Liver (tissue), 9 donors: ENCODE data around the gene DHX16. TPM values are rescaled to one million over a fixed set of nuclear protein-coding genes. Genes with fewer than 3 reads are reported as not detected.

ENCODE experiments used
- DNase-seq: peaks from one replicate; pipeline ENCODE4 v3.0.0-alpha.2; 2017; ENCODE audit warnings: low spot score
- H3K27ac ChIP-seq, 2 donors: one replicate each; pipeline ENCODE4 v1.7.0; 2013; ENCODE audit warnings: inconsistent platforms in 2 of 2, low read length in 2 of 2, control low read depth in 1 of 2, low read depth in 1 of 2, mild to moderate bottlenecking in 1 of 2
- H3K27me3 ChIP-seq, 4 donors: one replicate each; pipeline versions ENCODE4 v1.6.1 to v1.7.0; 2013; ENCODE audit warnings: low read length in 3 of 4, inconsistent platforms in 1 of 4, mild to moderate bottlenecking in 1 of 4, moderate library complexity in 1 of 4; ENCODE audit not compliant: control insufficient read depth in 4 of 4, insufficient read depth in 4 of 4
- H3K36me3 ChIP-seq, 4 donors: one replicate each; pipeline versions ENCODE4 v1.6.1 to v1.7.0; 2013; ENCODE audit warnings: low read length in 3 of 4, mild to moderate bottlenecking in 3 of 4, low read depth in 1 of 4, moderate library complexity in 1 of 4; ENCODE audit not compliant: control insufficient read depth in 4 of 4, insufficient read depth in 3 of 4
- H3K4me1 ChIP-seq, 4 donors: one replicate each; pipeline versions ENCODE4 v1.6.1 to v1.7.0; 2013; ENCODE audit warnings: low read length in 3 of 4, mild to moderate bottlenecking in 3 of 4, moderate library complexity in 1 of 4; ENCODE audit not compliant: control insufficient read depth in 4 of 4, insufficient read depth in 4 of 4
- H3K4me3 ChIP-seq, 3 donors: one replicate each; pipeline versions ENCODE4 v1.6.1 to v1.7.0; 2013; ENCODE audit warnings: low read length in 3 of 3, control low read depth in 1 of 3, low read depth in 1 of 3, mild to moderate bottlenecking in 1 of 3
- H3K9ac ChIP-seq, 2 donors: one replicate each; pipeline ENCODE4 v1.7.0; 2013; ENCODE audit warnings: low read length in 2 of 2, mild to moderate bottlenecking in 2 of 2, moderate library complexity in 2 of 2, control low read depth in 1 of 2, low read depth in 1 of 2
- H3K9me3 ChIP-seq, 4 donors: one replicate each; pipeline versions ENCODE4 v1.6.1 to v1.7.0; 2013; ENCODE audit warnings: low read length in 3 of 4; ENCODE audit not compliant: control insufficient read depth in 4 of 4
- CTCF ChIP-seq: fragments of 150-350 bp; IDR thresholded peaks from 2 replicates; pipeline ENCODE4 v1.5.1; 2017; ENCODE audit warnings: improper control_type of control experiment, low read depth, low read length; ENCODE audit not compliant: missing input control
- EGR1 ChIP-seq, 2 donors: IDR thresholded peaks; 2 replicates each; pipeline ENCODE4 v1.6.1; 2016 to 2018; ENCODE audit warnings: antibody characterized with exemption in 2 of 2, low read depth in 2 of 2
- FOXA1 ChIP-seq: IDR thresholded peaks from 2 replicates; pipeline ENCODE4 v1.6.1; 2016; ENCODE audit warnings: antibody characterized with exemption
- FOXA2 ChIP-seq: IDR thresholded peaks from 2 replicates; pipeline ENCODE4 v1.6.1; 2016; ENCODE audit warnings: antibody characterized with exemption
- GABPA ChIP-seq, 2 donors: IDR thresholded peaks in 1 of 2; conservative IDR thresholded peaks in 1 of 2; 2 replicates each; pipeline ENCODE4 v1.6.1; 2016; ENCODE audit warnings: antibody characterized with exemption in 2 of 2, mild to moderate bottlenecking in 1 of 2, moderate library complexity in 1 of 2
- HNF4A ChIP-seq, 2 donors: conservative IDR thresholded peaks; 2 replicates each; pipeline ENCODE4 v1.6.1; 2016; ENCODE audit warnings: antibody characterized with exemption in 2 of 2, mild to moderate bottlenecking in 2 of 2
- HNF4G ChIP-seq: IDR thresholded peaks from 2 replicates; pipeline ENCODE4 v1.6.1; 2016; ENCODE audit warnings: antibody characterized with exemption
- JUND ChIP-seq, 2 donors: IDR thresholded peaks; 2 replicates each; pipeline ENCODE4 v1.6.1; 2016; ENCODE audit warnings: antibody characterized with exemption in 2 of 2
- NR2F2 ChIP-seq: IDR thresholded peaks from 2 replicates; pipeline ENCODE4 v1.6.1; 2016; ENCODE audit warnings: antibody characterized with exemption
- RAD21 ChIP-seq, 2 donors: IDR thresholded peaks; 2 replicates each; pipeline ENCODE4 v1.6.1; 2016; ENCODE audit warnings: antibody characterized with exemption in 2 of 2, mild to moderate bottlenecking in 2 of 2
- RXRA ChIP-seq, 2 donors: IDR thresholded peaks; 2 replicates each; pipeline ENCODE4 v1.6.1; 2017 to 2018; ENCODE audit warnings: antibody characterized with exemption in 2 of 2, mild to moderate bottlenecking in 1 of 2
- SP1 ChIP-seq: IDR thresholded peaks from 2 replicates; pipeline ENCODE4 v1.6.1; 2018; ENCODE audit warnings: antibody characterized with exemption, mild to moderate bottlenecking
- TAF1 ChIP-seq: conservative IDR thresholded peaks from 2 replicates; pipeline ENCODE4 v1.6.1; 2016; ENCODE audit warnings: antibody characterized with exemption, mild to moderate bottlenecking
- YY1 ChIP-seq: IDR thresholded peaks from 2 replicates; pipeline ENCODE4 v1.6.1; 2016; ENCODE audit warnings: antibody characterized with exemption, mild to moderate bottlenecking
- ZBTB33 ChIP-seq: IDR thresholded peaks from 2 replicates; pipeline ENCODE4 v1.6.1; 2016; ENCODE audit warnings: antibody characterized with exemption
- WGBS: extraction: QIAGEN DNeasy Blood & Tissue Kit; methylation state at CpG from one replicate; pipeline ENCODE4 v1.1.7; 2013; 5-methylcytosine and 5-hydroxymethylcytosine counted together
- polyA plus RNA-seq, 2 donors: library from polyadenylated mRNA; stranded (reverse) in 1 of 2; unstranded in 1 of 2; fragments of 200-250 nt in 1 of 2; fragments of >200 nt in 1 of 2; fragmentation: Nextera tagmentation in 1 of 2; extraction: Ambion mirVana in 1 of 2; gene quantifications; one replicate each; pipeline versions ENCODE4 v1.2.1 to v1.2.3, GENCODE V29; 2013 to 2015
- total RNA-seq, 2 donors: library from RNA; depleted of rRNA; stranded (reverse); fragments of >200 nt; gene quantifications; one replicate each; pipeline ENCODE4 v1.2.3, GENCODE V29; 2014
- TF ChIP-seq, protein P1 (sequence below): IDR thresholded peaks from 2 replicates; pipeline ENCODE4 v1.6.1; 2016; ENCODE audit warnings: antibody characterized with exemption
- TF ChIP-seq, protein P2 (sequence below): IDR thresholded peaks from 2 replicates; pipeline ENCODE4 v1.6.1; 2016; ENCODE audit warnings: antibody characterized with exemption, mild to moderate bottlenecking
- donor health status: healthy.
- donor health status: healthy.
- donor health status: healthy.
- donor health status: healthy.
- donor health status: healthy.

Gene DHX16
- total and polyA plus RNA-seq, 4 donors, result 10.1 to 23.9 (median 17.4) TPM

DNA sequence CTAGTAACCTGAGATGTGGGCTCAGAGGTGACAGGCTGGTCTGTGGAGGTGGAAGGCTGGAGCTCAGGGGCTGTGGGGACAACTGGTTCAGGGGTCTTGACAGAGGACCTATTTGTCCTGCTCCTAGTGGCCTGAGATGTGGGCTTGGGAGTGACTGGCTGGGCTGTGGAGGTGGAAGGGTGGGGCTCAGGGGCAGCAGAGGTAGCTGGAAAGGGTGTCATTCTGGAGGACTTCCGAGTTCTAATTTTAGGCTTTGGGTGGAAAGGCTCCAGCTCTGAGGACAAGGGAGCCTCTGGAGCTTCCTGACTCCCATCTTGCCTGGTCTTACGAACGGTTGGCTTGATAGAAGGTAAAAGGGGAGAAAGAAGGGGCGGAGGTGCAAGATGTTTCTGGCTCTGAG is 32.8 kb upstream of the DHX16 start:
- H3K4me1 ChIP-seq, result peaks cover 7 to 34% (median 22%) of the 10 kb centered on the region in 4 donors
- H3K27ac ChIP-seq, result no peak overlapping the region
- no peaks in the 10 kb centered on the region for H3K27me3 ChIP-seq
- H3K9me3 ChIP-seq, result no peaks in the 10 kb centered on the region
- TF ChIP-seq TAF1, result no peak
- TF ChIP-seq HNF4G, result no peak
- TF ChIP-seq FOXA1, result no peak
- no peak for TF ChIP-seq GABPA (IDR thresholded peaks at IDR 0.05 in 1 of 2, conservative IDR thresholded peaks at IDR 0.05 in 1 of 2)
- TF ChIP-seq YY1, result no peak
- TF ChIP-seq, protein P1, sequence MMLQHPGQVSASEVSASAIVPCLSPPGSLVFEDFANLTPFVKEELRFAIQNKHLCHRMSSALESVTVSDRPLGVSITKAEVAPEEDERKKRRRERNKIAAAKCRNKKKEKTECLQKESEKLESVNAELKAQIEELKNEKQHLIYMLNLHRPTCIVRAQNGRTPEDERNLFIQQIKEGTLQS, result no peak
- TF ChIP-seq FOXA2, result no peak
- TF ChIP-seq, protein P2, sequence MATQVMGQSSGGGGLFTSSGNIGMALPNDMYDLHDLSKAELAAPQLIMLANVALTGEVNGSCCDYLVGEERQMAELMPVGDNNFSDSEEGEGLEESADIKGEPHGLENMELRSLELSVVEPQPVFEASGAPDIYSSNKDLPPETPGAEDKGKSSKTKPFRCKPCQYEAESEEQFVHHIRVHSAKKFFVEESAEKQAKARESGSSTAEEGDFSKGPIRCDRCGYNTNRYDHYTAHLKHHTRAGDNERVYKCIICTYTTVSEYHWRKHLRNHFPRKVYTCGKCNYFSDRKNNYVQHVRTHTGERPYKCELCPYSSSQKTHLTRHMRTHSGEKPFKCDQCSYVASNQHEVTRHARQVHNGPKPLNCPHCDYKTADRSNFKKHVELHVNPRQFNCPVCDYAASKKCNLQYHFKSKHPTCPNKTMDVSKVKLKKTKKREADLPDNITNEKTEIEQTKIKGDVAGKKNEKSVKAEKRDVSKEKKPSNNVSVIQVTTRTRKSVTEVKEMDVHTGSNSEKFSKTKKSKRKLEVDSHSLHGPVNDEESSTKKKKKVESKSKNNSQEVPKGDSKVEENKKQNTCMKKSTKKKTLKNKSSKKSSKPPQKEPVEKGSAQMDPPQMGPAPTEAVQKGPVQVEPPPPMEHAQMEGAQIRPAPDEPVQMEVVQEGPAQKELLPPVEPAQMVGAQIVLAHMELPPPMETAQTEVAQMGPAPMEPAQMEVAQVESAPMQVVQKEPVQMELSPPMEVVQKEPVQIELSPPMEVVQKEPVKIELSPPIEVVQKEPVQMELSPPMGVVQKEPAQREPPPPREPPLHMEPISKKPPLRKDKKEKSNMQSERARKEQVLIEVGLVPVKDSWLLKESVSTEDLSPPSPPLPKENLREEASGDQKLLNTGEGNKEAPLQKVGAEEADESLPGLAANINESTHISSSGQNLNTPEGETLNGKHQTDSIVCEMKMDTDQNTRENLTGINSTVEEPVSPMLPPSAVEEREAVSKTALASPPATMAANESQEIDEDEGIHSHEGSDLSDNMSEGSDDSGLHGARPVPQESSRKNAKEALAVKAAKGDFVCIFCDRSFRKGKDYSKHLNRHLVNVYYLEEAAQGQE, result no peak
- no peak for TF ChIP-seq RXRA (IDR thresholded peaks at IDR 0.05)
- TF ChIP-seq SP1, result no peak
- TF ChIP-seq NR2F2, result no peak
- TF ChIP-seq JUND (IDR thresholded peaks at IDR 0.05), result no peak
- TF ChIP-seq RAD21 (IDR thresholded peaks at IDR 0.05), result no peak
- TF ChIP-seq HNF4A (conservative IDR thresholded peaks at IDR 0.05), result no peak
- no peak for TF ChIP-seq CTCF
- no peak overlapping the region for H3K4me3 ChIP-seq
- no peak for DNase-seq
- 98% methylated on average over 4 of the region's 4 CpGs for WGBS
- H3K9ac ChIP-seq, result no peak overlapping the region
- H3K36me3 ChIP-seq, result peaks cover 3 to 22% (median 10%) of the 10 kb centered on the region in 4 donors

GRCh38 chr6:30703821-30704220 is 31.0 kb upstream of the DHX16 start:
- no peaks in the 10 kb centered on the region for H3K9me3 ChIP-seq
- peaks cover 4 to 22% (median 16%) of the 10 kb centered on the region in 4 donors for H3K4me1 ChIP-seq
- no peak for TF ChIP-seq YY1
- TF ChIP-seq FOXA1, result no peak
- no peak for TF ChIP-seq CTCF
- no peak for TF ChIP-seq TAF1
- no peak for TF ChIP-seq GABPA (IDR thresholded peaks at IDR 0.05 in 1 of 2, conservative IDR thresholded peaks at IDR 0.05 in 1 of 2)
- TF ChIP-seq EGR1 (IDR thresholded peaks at IDR 0.05; ENCODE audit: low read depth in 2 of 2), result no peak
- no peak for TF ChIP-seq RAD21 (IDR thresholded peaks at IDR 0.05)
- no peak for TF ChIP-seq NR2F2
- no peak for TF ChIP-seq ZBTB33
- no peak for TF ChIP-seq HNF4G
- H3K36me3 ChIP-seq, result peaks cover 5 to 22% (median 9%) of the 10 kb centered on the region in 4 donors
- no peaks in the 10 kb centered on the region for H3K27me3 ChIP-seq
- no peak for DNase-seq
- H3K4me3 ChIP-seq, result no peak overlapping the region
- 90% methylated on average over 4 of the region's 4 CpGs for WGBS
- H3K9ac ChIP-seq, result no peak overlapping the region
- no peak overlapping the region for H3K27ac ChIP-seq
